Stimulated activated CD8-positive, alpha-beta memory T cell treated with anti-CD3 and anti-CD28 coated beads, Interleukin-2, amount 100 ng/mL, for 48 hours (primary cell): ENCODE data around the gene VARS2.
A peak's percentile ranks its signal among the peaks of the same experiment; 100 is the strongest.

Source experiments
- DNase-seq, 2 donors: peaks; one replicate each; pipeline ENCODE4 v3.0.0-alpha.2; 2020; ENCODE audit warnings: low read depth in 2 of 2

Gene VARS2

GRCh38 chr6:30884521-30885480 lies 29.2 kb upstream of the VARS2 start:
- DNase-seq, result peak in 1 of 2 donors; percentile 30

GRCh38 chr6:30885481-30885998 lies 28.5 kb upstream of the VARS2 start:
- no peak for DNase-seq

DNA sequence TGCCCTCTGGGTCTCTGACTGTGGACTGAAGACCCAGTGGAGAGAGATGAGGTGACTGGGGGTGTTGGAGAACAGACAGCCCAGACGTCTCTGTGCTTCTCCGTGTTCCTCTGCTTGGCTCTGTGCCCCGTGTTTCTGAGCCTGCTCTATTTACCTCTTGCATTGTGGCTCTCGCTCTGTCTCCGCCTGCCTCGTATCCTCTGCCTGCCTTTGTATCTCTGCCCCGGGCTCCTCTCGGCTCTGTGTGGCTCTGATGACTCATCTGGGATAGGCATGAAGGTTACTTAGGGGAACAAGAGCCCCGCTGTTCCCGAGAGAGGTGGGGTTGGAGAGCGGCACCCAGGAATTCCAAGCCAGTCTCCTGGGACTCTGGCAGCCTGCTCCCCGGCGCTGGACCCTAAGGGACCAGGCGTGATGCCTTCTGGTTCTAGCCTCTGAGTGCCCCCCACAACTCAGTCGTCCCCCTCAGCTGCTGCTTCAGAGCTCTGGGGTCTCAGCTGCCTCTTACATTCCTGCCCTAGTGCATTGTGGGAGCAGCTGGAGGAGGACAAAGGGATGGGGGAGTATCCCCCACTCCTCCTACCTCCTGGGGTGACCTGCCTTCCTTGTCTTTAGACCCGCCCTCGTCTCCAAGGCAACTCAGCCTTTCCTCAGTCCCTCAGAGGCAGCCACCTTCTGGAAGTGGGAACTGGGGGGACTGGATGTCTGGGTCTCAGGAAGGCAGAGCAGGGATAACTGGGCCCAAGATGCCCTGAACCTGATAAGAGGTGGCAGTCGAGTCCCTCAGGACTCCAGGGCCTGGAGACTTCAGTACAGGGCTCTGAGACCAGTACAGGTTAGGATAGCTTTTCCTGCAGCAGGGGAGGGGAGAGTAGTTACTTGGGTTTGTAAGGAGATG lies 27.8 kb upstream of the VARS2 start:
- DNase-seq, result no peak

DNA sequence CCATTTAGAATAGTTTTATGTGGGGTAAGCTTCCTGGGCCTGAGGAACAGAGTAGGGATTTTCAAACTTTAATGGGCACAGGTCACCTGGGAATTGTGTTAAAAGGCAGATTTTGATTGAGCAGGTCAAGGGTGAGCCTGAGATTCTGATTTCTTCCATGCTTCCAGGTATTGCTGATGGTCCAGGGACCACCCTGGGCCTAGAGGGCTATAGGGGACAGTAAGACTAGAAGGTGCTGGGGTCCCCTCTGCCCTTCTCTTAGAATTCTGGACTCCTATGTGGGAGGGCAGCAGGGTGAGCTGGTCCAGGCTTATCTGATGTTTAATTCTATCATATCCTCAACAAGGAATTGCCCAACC lies 27.2 kb upstream of the VARS2 start:
- DNase-seq, result no peak

- no peak for DNase-seq
Observed at GRCh38 chr6:30887901-30888815, 25.9 kb upstream of the VARS2 start.

DNA sequence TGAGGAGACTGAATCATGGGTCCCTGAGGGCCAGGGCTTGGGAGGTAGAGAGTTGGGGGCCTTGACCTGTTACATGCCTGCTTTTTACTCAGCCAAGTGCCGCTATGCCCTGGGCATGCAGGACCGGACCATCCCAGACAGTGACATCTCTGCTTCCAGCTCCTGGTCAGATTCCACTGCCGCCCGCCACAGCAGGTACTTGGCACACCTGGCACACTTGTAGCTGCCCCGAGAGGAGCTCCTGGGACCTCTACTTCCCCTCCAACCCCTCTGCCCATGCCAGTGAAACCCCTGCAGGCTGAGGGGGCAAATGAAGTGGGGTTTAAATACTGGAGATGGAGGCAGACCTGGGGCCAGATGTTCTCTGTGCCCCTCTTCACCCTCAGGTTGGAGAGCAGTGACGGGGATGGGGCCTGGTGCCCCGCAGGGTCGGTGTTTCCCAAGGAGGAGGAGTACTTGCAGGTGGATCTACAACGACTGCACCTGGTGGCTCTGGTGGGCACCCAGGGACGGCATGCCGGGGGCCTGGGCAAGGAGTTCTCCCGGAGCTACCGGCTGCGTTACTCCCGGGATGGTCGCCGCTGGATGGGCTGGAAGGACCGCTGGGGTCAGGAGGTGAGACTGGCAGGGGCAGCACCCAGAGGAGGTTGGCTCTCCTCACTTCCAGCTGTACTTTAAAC lies 25.1 kb upstream of the VARS2 start:
- DNase-seq, result no peak

GRCh38 chr6:30889496-30889885 lies 24.5 kb upstream of the VARS2 start:
- DNase-seq, result no peak

GRCh38 chr6:30889921-30890645 lies 24.0 kb upstream of the VARS2 start:
- DNase-seq, result no peak

DNA sequence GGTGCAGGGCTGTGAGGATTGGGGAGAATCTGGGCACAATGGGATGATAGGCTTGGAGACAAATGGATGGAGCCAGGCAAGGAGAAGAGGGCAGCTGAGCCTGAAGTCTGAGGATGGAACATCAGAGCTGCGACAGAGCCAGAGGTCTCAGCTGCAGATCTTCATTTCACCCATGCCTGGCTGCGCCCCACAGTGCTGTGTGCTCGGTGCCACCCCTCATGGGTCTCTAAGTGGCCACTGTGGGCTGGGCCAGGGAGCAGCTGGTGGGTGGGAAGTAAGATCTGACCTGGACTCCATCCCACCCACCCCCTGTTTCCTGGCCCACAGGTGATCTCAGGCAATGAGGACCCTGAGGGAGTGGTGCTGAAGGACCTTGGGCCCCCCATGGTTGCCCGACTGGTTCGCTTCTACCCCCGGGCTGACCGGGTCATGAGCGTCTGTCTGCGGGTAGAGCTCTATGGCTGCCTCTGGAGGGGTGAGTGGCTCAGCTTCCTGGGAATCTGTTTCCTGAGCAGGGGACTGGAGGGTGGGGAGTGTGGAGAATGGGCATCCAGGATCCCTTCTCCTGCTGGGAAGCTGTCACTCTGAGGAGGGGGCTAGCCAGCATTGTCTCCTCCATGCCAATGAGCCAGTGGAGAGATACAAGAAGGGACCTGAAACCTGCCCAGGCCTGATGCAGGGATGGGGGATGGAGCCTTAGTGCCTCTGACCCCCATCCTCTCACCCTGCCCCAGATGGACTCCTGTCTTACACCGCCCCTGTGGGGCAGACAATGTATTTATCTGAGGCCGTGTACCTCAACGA lies 23.2 kb upstream of the VARS2 start:
- no peak for DNase-seq

GRCh38 chr6:30891450-30891723 lies 22.7 kb upstream of the VARS2 start:
- DNase-seq, result no peak

GRCh38 chr6:30891816-30892538 lies 22.1 kb upstream of the VARS2 start:
- no peak for DNase-seq

GRCh38 chr6:30893001-30893591 lies 20.9 kb upstream of the VARS2 start:
- no peak for DNase-seq

DNA sequence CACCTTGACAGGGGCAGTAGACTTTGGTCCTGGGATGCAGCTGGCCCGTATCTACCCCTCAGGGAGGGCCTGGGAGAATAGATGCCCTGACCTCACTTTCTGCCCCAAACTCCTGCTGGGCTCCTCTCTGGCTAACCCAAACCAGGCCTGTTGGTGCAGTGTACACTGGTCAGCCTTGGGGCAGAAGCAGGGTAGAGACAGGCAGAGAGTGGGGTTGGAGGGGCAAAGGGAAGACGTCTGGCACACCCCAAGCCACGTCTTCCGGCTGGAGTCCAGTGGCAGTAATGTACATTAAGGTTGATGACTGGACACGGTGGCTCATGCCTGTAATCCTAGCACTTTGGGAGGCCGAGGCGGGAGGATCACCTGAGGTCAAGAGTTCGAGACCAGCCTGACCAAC lies 20.4 kb upstream of the VARS2 start:
- DNase-seq, result no peak

DNA sequence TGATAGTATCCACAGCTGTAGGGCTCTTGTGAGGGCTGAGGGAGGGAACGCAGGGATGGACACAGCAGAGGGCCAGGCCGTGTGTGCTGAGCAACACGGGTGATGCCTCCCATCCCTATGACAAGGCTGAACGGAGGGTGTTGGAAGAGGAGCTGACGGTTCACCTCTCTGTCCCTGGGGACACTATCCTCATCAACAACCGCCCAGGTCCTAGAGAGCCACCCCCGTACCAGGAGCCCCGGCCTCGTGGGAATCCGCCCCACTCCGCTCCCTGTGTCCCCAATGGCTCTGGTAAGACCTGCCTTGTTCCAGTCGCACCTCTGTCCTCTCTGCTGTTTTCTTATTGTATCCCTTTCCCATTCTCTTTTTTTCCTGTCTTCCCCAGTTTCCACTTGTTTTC lies 19.7 kb upstream of the VARS2 start:
- DNase-seq, result no peak

GRCh38 chr6:30894935-30895334 lies 19.1 kb upstream of the VARS2 start:
- DNase-seq, result no peak

DNA sequence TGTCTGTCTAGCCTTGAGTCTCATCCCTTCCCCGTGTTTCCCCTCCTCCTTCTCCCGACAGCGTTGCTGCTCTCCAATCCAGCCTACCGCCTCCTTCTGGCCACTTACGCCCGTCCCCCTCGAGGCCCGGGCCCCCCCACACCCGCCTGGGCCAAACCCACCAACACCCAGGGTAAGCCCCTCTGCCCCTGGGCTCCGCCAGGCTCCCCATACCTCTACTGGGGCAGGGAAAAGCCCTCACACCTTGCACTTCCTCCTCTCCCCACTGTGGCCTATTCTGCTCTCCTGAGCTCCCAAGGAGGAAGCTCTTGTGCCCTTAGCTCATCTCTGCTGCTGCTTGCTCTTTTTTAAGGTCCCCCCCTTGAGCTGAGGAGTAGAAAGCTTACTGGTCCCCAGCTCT lies 18.7 kb upstream of the VARS2 start:
- DNase-seq, result no peak

GRCh38 chr6:30896541-30896940 lies 17.5 kb upstream of the VARS2 start:
- no peak for DNase-seq

DNA sequence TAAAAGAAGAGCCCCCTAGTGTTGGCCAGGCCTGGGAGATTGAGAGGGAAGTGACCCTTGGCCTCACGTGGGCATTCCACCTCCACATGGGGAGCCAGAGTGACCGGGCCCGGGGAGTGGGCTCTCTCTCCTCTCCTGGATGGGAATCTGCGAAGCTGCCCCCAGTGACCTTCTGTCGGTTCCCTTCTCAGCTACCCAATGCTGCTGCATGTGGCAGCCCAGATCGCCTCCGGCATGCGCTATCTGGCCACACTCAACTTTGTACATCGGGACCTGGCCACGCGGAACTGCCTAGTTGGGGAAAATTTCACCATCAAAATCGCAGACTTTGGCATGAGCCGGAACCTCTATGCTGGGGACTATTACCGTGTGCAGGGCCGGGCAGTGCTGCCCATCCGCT lies 16.2 kb upstream of the VARS2 start:
- DNase-seq, result no peak
